AG10803 (cell line): ENCODE data around the gene IVL.
A peak's percentile ranks its signal among the peaks of the same experiment; 100 is the strongest.

Experiments
- DNase-seq: peaks from one replicate; pipeline ENCODE4 v3.0.0; 2010; ENCODE audit warnings: low read depth
- H3K4me3 ChIP-seq: 2 replicates; pipeline ENCODE4 v1.5.1; 2011; ENCODE audit warnings: mild to moderate bottlenecking, low read length, control low read depth
- CTCF ChIP-seq: conservative IDR thresholded peaks from 2 replicates; pipeline ENCODE4 v1.5.1; 2011; ENCODE audit warnings: mild to moderate bottlenecking, low read length, control low read depth, inconsistent platforms

Gene IVL

GRCh38 chr1:152879559-152880198 lies 28.7 kb upstream of the IVL start:
- H3K4me3 ChIP-seq: no peak overlapping the region
- TF ChIP-seq CTCF: no peak
- DNase-seq: no peak

- DNase-seq: no peak
- TF ChIP-seq CTCF: no peak
Measured at GRCh38 chr1:152880316-152880715, 28.0 kb upstream of the IVL start.

GRCh38 chr1:152880907-152881306 lies 27.4 kb upstream of the IVL start:
- TF ChIP-seq CTCF: no peak
- H3K4me3 ChIP-seq: no peak overlapping the region
- DNase-seq: no peak

More at GRCh38 chr1:152880316-152880715, 28.0 kb upstream of the IVL start:
- H3K4me3 ChIP-seq: no peak overlapping the region

- H3K4me3 ChIP-seq: no peak overlapping the region
- TF ChIP-seq CTCF: no peak
- peak; percentile 5 for DNase-seq
Measured at GRCh38 chr1:152884085-152884484, 24.3 kb upstream of the IVL start.

GRCh38 chr1:152884506-152884905 lies 23.8 kb upstream of the IVL start:
- no peak for DNase-seq
- TF ChIP-seq CTCF: no peak
- H3K4me3 ChIP-seq: no peak overlapping the region

GRCh38 chr1:152884966-152885624 lies 23.3 kb upstream of the IVL start:
- peak; percentile 72 for DNase-seq
- no peak for TF ChIP-seq CTCF
- no peak overlapping the region for H3K4me3 ChIP-seq

GRCh38 chr1:152886085-152886484 lies 22.3 kb upstream of the IVL start:
- no peak for TF ChIP-seq CTCF
- DNase-seq: peak; percentile 58
- no peak overlapping the region for H3K4me3 ChIP-seq
